ENCODE results near the gene LRIF1. TPM values are rescaled to one million over a fixed set of nuclear protein-coding genes. Genes with fewer than 3 reads are reported as not detected.

Gene LRIF1
- total and polyA plus RNA-seq, 10 donors = 11.2 to 18.4 (median 16.4) TPM

DNA sequence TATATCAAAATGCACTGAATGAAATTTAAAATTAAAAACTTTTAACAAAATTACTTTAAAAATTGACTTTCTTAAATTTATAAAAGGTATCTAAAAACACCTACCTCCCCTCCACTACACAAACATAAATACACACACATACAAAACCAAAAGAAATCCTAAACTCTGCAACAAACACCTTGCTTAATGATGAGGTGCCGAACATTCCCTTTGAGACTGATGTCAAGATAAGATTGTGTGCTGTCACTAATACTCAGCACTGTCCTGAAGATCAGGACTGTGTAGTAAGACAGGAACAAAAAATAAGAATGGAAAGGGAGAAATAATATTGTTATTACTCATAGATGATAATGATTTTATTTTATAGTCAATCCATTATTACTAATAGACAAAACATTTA, 45.7 kb downstream of the LRIF1 start:
- intact Hi-C loops (cut with DNase I; ENCODE audit: low total_unique reads) = no loop called here
- H3K36me3 ChIP-seq = no peaks in the 10 kb centered on the region
- no peaks in the 10 kb centered on the region for H3K27me3 ChIP-seq (replicated peaks in 1 of 7)
- no peak overlapping the region for H3K27ac ChIP-seq
- TF ChIP-seq POLR2AphosphoS5 (IDR thresholded peaks at IDR 0.05) (no peak), POLR2A (IDR thresholded peaks at IDR 0.05) (no peak)
- TF ChIP-seq, protein P1, sequence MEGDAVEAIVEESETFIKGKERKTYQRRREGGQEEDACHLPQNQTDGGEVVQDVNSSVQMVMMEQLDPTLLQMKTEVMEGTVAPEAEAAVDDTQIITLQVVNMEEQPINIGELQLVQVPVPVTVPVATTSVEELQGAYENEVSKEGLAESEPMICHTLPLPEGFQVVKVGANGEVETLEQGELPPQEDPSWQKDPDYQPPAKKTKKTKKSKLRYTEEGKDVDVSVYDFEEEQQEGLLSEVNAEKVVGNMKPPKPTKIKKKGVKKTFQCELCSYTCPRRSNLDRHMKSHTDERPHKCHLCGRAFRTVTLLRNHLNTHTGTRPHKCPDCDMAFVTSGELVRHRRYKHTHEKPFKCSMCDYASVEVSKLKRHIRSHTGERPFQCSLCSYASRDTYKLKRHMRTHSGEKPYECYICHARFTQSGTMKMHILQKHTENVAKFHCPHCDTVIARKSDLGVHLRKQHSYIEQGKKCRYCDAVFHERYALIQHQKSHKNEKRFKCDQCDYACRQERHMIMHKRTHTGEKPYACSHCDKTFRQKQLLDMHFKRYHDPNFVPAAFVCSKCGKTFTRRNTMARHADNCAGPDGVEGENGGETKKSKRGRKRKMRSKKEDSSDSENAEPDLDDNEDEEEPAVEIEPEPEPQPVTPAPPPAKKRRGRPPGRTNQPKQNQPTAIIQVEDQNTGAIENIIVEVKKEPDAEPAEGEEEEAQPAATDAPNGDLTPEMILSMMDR (IDR thresholded peaks at IDR 0.05 in 8 of 11, conservative IDR thresholded peaks at IDR 0.05 in 3 of 11) = no peak
- 87 to 100% (median 95%) methylated on average over 1 of the region's 1 CpG for WGBS, 5 donors
- H3K4me1 ChIP-seq = peaks cover 0 to 8% (median 5%) of the 10 kb centered on the region in 6 donors
- H3K9me3 ChIP-seq = peaks cover 0 to 33% (median 5%) of the 10 kb centered on the region in 8 donors
- no peak for DNase-seq
- no peak overlapping the region for H3K4me3 ChIP-seq

DNA sequence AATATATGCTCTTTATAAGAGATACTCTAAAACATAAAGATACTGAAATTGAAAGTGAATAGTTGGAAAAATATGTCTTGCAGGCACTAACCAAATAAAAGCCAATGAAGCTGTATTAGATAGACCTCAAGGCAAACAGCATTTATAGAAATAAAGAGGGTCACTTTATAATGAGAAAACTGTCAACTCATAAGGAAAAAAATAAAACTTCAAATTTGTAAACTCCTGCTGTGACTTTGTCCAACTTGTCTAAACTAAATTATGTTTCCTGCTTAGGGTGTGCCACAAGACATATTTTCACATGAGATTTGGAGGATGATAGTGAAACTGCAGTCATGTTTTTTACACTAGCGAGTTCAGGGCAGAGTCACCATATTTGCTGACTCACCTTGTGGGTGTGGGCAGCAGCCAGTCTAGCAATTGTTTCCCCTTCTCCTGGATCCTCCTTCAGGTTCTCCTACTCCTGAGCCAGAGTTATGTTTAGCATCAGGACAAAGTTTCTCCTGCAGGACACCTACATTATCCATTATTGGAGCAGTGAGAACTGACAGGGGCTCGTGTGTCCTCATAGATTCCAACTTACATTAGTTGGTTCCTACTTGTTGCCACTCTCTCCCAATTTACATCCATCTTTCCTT, 46.9 kb downstream of the LRIF1 start:
- peaks cover 0 to 37% (median 14%) of the 10 kb centered on the region in 8 donors for H3K9me3 ChIP-seq
- intact Hi-C loops (cut with DNase I; ENCODE audit: low total_unique reads) = no loop called here
- H3K27me3 ChIP-seq (replicated peaks in 1 of 7) = no peaks in the 10 kb centered on the region
- H3K27ac ChIP-seq = no peak overlapping the region
- 9 to 20% (median 15%) methylated on average over 2 of the region's 2 CpGs for WGBS, 5 donors
- H3K4me3 ChIP-seq = no peak overlapping the region
- TF ChIP-seq POLR2AphosphoS5 (IDR thresholded peaks at IDR 0.05) (no peak), POLR2A (IDR thresholded peaks at IDR 0.05) (no peak)
- TF ChIP-seq, protein P1 (IDR thresholded peaks at IDR 0.05 in 8 of 11, conservative IDR thresholded peaks at IDR 0.05 in 3 of 11) = no peak
- H3K36me3 ChIP-seq = no peaks in the 10 kb centered on the region
- no peak for DNase-seq
- H3K4me1 ChIP-seq = peaks cover 0 to 8% (median 5%) of the 10 kb centered on the region in 6 donors

DNA sequence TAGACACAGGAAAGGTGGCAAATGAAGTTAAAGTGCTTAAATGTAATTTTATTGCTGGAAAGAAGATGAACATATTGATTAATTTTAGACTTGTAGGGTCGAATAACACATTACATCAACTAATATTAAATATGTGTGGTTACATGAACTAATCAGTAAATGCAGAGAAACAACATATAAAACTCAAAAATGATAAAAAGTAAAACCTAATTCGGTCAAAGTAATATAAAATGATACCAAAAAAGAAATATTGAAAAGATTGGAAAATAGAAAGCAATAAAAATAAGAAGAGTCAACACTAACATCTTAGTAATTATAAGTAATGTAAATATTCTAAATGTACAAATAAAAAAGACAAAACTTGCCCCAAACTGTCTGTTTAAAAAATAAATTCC, 47.5 kb downstream of the LRIF1 start:
- WGBS, 5 donors = 81 to 92% (median 90%) methylated on average over 2 of the region's 2 CpGs
- Histone ChIP-seq H3K27ac (no peak overlapping the region), H3K4me3 (no peak overlapping the region), H3K36me3 (no peaks in the 10 kb centered on the region), H3K27me3 (replicated peaks in 1 of 7) (no peaks in the 10 kb centered on the region), H3K9me3 (peaks cover 0 to 42% (median 14%) of the 10 kb centered on the region in 8 donors), H3K4me1 (peaks cover 0 to 8% (median 5%) of the 10 kb centered on the region in 6 donors)
- TF ChIP-seq POLR2A (IDR thresholded peaks at IDR 0.05) (no peak), POLR2AphosphoS5 (IDR thresholded peaks at IDR 0.05) (no peak)
- TF ChIP-seq, protein P1 (IDR thresholded peaks at IDR 0.05 in 8 of 11, conservative IDR thresholded peaks at IDR 0.05 in 3 of 11) = no peak
- intact Hi-C loops (cut with DNase I; ENCODE audit: low total_unique reads) = no loop called here
- no peak for DNase-seq

DNA sequence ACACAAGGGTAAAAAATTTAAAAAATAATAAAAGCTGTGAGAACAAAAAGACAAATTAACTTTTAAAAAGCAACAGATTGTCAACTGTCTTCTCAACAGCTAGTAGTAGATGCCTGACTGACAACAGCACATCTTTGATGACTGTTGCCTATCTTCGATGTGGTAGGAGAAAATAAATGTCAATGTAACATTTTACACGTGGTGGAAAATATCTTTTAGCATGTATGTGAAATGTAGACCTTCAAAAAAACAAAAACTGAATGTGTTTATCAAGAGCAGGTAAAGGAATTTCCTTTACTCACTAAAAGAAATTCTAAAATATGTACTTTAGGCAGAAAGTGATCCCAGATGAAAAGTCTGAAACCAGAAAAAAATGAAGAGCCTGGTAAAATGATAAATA, 47.9 kb downstream of the LRIF1 start:
- 71 to 79% (median 74%) methylated on average over 2 of the region's 2 CpGs for WGBS, 5 donors
- Histone ChIP-seq H3K4me1 (peaks cover 0 to 8% (median 5%) of the 10 kb centered on the region in 6 donors), H3K27ac (no peak overlapping the region), H3K9me3 (peaks cover 0 to 47% (median 14%) of the 10 kb centered on the region in 8 donors), H3K27me3 (replicated peaks in 1 of 7) (no peaks in the 10 kb centered on the region), H3K36me3 (no peaks in the 10 kb centered on the region), H3K4me3 (no peak overlapping the region)
- no peak for TF ChIP-seq POLR2A (IDR thresholded peaks at IDR 0.05)
- TF ChIP-seq POLR2AphosphoS5 (IDR thresholded peaks at IDR 0.05) = no peak
- TF ChIP-seq, protein P1 (IDR thresholded peaks at IDR 0.05 in 8 of 11, conservative IDR thresholded peaks at IDR 0.05 in 3 of 11) = no peak
- intact Hi-C loops (cut with DNase I; ENCODE audit: low total_unique reads) = no loop called here
- DNase-seq = no peak

Measured in spleen (tissue), 11 donors.